H1 (cell line): ENCODE results near the gene ARL5A. TPM values are rescaled to one million over a fixed set of nuclear protein-coding genes. Genes with fewer than 3 reads are reported as not detected.

Experiments
- CTCF ChIA-PET: fragments of 300-600 bp; sonication (Branson Sonifier 250); formaldehyde crosslinking; loops from one replicate; lab custom pipeline; 2021; ENCODE audit not compliant: partially characterized antibody; lab: Charles Lee
- POLR2A ChIA-PET: fragments of 300-600 bp; sonication (Branson Sonifier 250); formaldehyde crosslinking; loops from one replicate; lab custom pipeline; 2021; ENCODE audit warnings: inconsistent platforms; ENCODE audit not compliant: partially characterized antibody; lab: Charles Lee
- DNase-seq, 2 experiments: peaks; one replicate each; pipeline versions ENCODE4 v3.0.0 to v3.0.0-alpha.2; 2010 to 2022; ENCODE audit warnings: low spot score in 2 of 2, low read depth in 1 of 2, mixed read lengths in 1 of 2
- FAIRE-seq: peaks from 2 replicates; lab custom pipeline; 2011; peaks lifted over from hg19 to GRCh38; lab: Jason Lieb, UNC
- H2AFZ ChIP-seq: 2 replicates; pipeline ENCODE4 v1.8.1; 2012; ENCODE audit warnings: low read length, inconsistent platforms
- H2AK5ac ChIP-seq: 2 replicates; pipeline ENCODE4 v1.6.1; 2013; ENCODE audit warnings: low read depth, low read length
- H2BK120ac ChIP-seq: replicated peaks from 2 replicates; pipeline ENCODE3; 2013; ENCODE audit warnings: low read depth, low read length, inconsistent platforms
- H2BK12ac ChIP-seq: 2 replicates; pipeline ENCODE4 v1.6.1; 2013; ENCODE audit warnings: low read depth, low read length
- H2BK15ac ChIP-seq: 2 replicates; pipeline ENCODE4 v1.6.1; 2013; ENCODE audit warnings: low read length
- H2BK20ac ChIP-seq: 2 replicates; pipeline ENCODE4 v1.6.1; 2013; ENCODE audit warnings: low read length
- H2BK5ac ChIP-seq: 2 replicates; pipeline ENCODE4 v1.6.1; 2013; ENCODE audit warnings: low read depth, low read length
- H3K14ac ChIP-seq: 2 replicates; pipeline ENCODE4 v1.6.1; 2013; ENCODE audit warnings: inconsistent platforms; ENCODE audit not compliant: insufficient read length
- H3K18ac ChIP-seq: 2 replicates; pipeline ENCODE4 v1.6.1; 2013; ENCODE audit warnings: low read length; ENCODE audit errors: extremely low read depth
- H3K23ac ChIP-seq: 2 replicates; pipeline ENCODE4 v1.6.1; 2013; ENCODE audit warnings: inconsistent platforms; ENCODE audit not compliant: insufficient read length
- H3K23me2 ChIP-seq: 2 replicates; pipeline ENCODE4 v1.6.1; 2013; ENCODE audit warnings: low read depth, low read length
- H3K27ac ChIP-seq: 2 replicates; pipeline ENCODE4 v1.6.1; 2011; ENCODE audit warnings: low read depth, low read length, inconsistent platforms
- H3K27me3 ChIP-seq, 4 experiments: replicated peaks in 1 of 4; 1 replicate in 1 of 4; 2 replicates in 3 of 4; pipeline versions ENCODE4 v1.6.1 to v1.8.1; 2011 to 2013; ENCODE audit warnings: low read length in 3 of 4, mild to moderate bottlenecking in 3 of 4, inconsistent platforms in 2 of 4, mixed read lengths in 2 of 4, moderate library complexity in 1 of 4; ENCODE audit not compliant: control insufficient read depth in 3 of 4, insufficient read depth in 3 of 4; ENCODE audit errors: extremely low read depth in 1 of 4
- H3K36me3 ChIP-seq, 4 experiments: 2 replicates each; pipeline versions ENCODE4 v1.6.1 to v1.8.1; 2011 to 2013; ENCODE audit warnings: mild to moderate bottlenecking in 4 of 4, low read length in 3 of 4, moderate library complexity in 2 of 4, control low read depth in 1 of 4, inconsistent platforms in 1 of 4; ENCODE audit not compliant: insufficient read depth in 4 of 4, control insufficient read depth in 2 of 4
- H3K4ac ChIP-seq: replicated peaks from 2 replicates; pipeline ENCODE3; 2013; ENCODE audit warnings: low read length, low read depth, mixed read lengths, inconsistent platforms; ENCODE audit not compliant: insufficient read length
- H3K4me1 ChIP-seq, 4 experiments: replicated peaks in 1 of 4; 1 replicate in 1 of 4; 2 replicates in 3 of 4; pipeline versions ENCODE4 v1.6.1 to v1.8.1; 2011 to 2013; ENCODE audit warnings: low read length in 3 of 4, inconsistent platforms in 2 of 4, mixed read lengths in 1 of 4; ENCODE audit not compliant: insufficient read depth in 4 of 4, control insufficient read depth in 3 of 4
- H3K4me2 ChIP-seq, 2 experiments: 2 replicates each; pipeline versions ENCODE4 v1.6.1 to v1.8.1; 2011 to 2013; ENCODE audit warnings: low read depth in 2 of 2, low read length in 2 of 2, control low read depth in 1 of 2, inconsistent platforms in 1 of 2, mild to moderate bottlenecking in 1 of 2; ENCODE audit not compliant: insufficient read depth in 1 of 2
- H3K4me3 ChIP-seq, 4 experiments: fragments of 200-600, 300-600 bp in 1 of 4; sonication (generic), shearing (Covaris generic), sonication (Bioruptor Twin) in 1 of 4; 2 replicates each; pipeline versions ENCODE4 v1.5.1 to v1.8.1; 2011 to 2016; ENCODE audit warnings: low read length in 4 of 4, low read depth in 3 of 4, control low read depth in 2 of 4, inconsistent platforms in 2 of 4, mild to moderate bottlenecking in 2 of 4, mixed read lengths in 1 of 4, moderate library complexity in 1 of 4; ENCODE audit not compliant: insufficient read depth in 2 of 4; ENCODE audit errors: extremely low read depth in 1 of 4
- H3K56ac ChIP-seq: replicated peaks from 2 replicates; pipeline ENCODE3; 2013; ENCODE audit warnings: low read depth, mild to moderate bottlenecking, mixed read lengths, low read length, inconsistent platforms; ENCODE audit not compliant: insufficient read length
- H3K79me1 ChIP-seq: 2 replicates; pipeline ENCODE4 v1.6.1; 2013; ENCODE audit warnings: low read depth, low read length, control low read depth
- H3K79me2 ChIP-seq, 2 experiments: 2 replicates each; pipeline versions ENCODE4 v1.6.1 to v1.8.1; 2012 to 2013; ENCODE audit warnings: low read length in 2 of 2, mild to moderate bottlenecking in 2 of 2, inconsistent platforms in 1 of 2; ENCODE audit not compliant: insufficient read depth in 2 of 2, control insufficient read depth in 1 of 2
- H3K9ac ChIP-seq, 4 experiments: replicated peaks in 1 of 4; 1 replicate in 1 of 4; 2 replicates in 3 of 4; pipeline versions ENCODE4 v1.6.1 to v1.8.1; 2011 to 2013; ENCODE audit warnings: low read depth in 3 of 4, low read length in 3 of 4, control low read depth in 2 of 4, mild to moderate bottlenecking in 2 of 4, moderate library complexity in 2 of 4, inconsistent platforms in 1 of 4; ENCODE audit errors: extremely low read depth in 1 of 4
- H3K9me3 ChIP-seq, 2 experiments: 2 replicates each; pipeline versions ENCODE4 v1.6.1 to v1.8.1; 2012 to 2013; ENCODE audit warnings: mild to moderate bottlenecking in 2 of 2, moderate library complexity in 2 of 2, control low read depth in 1 of 2, inconsistent platforms in 1 of 2, low read depth in 1 of 2, low read length in 1 of 2, mixed read lengths in 1 of 2; ENCODE audit not compliant: insufficient read depth in 2 of 2
- H4K20me1 ChIP-seq, 2 experiments: replicated peaks in 1 of 2; 2 replicates each; pipeline versions ENCODE3 to v1.8.1; 2011 to 2013; ENCODE audit warnings: inconsistent platforms in 2 of 2, low read length in 2 of 2, mild to moderate bottlenecking in 1 of 2; ENCODE audit not compliant: insufficient read depth in 2 of 2, control insufficient read depth in 1 of 2
- H4K5ac ChIP-seq: 2 replicates; pipeline ENCODE4 v1.6.1; 2013; ENCODE audit warnings: low read length, low read depth, mixed read lengths, inconsistent platforms; ENCODE audit not compliant: insufficient read length
- H4K8ac ChIP-seq: 2 replicates; pipeline ENCODE4 v1.8.0; 2013; ENCODE audit warnings: mild to moderate bottlenecking, moderate library complexity, low read length, inconsistent platforms; ENCODE audit not compliant: insufficient read depth; ENCODE audit errors: extremely low read depth
- H4K91ac ChIP-seq: replicated peaks from 2 replicates; pipeline ENCODE3; 2013; ENCODE audit warnings: low read length, mixed read lengths, inconsistent platforms; ENCODE audit not compliant: insufficient read length
- GTF2F1 ChIP-seq: IDR thresholded peaks from 2 replicates; pipeline ENCODE4 v1.6.1; 2012; ENCODE audit warnings: low read depth, low read length, improper control_type of control experiment, borderline replicate concordance
- NANOG ChIP-seq: IDR thresholded peaks from 2 replicates; pipeline ENCODE4 v1.6.1; 2011; ENCODE audit warnings: low read length, low read depth, mild to moderate bottlenecking, inconsistent platforms; ENCODE audit not compliant: insufficient read depth, poor library complexity, severe bottlenecking
- SUZ12 ChIP-seq: fragments of 200-600 bp; sonication (generic); IDR thresholded peaks from 2 replicates; pipeline ENCODE4 v1.6.1; 2012; ENCODE audit warnings: mild to moderate bottlenecking, inconsistent platforms, low read length, moderate library complexity, mixed read lengths
- TEAD4 ChIP-seq: IDR thresholded peaks from 2 replicates; pipeline ENCODE4 v1.6.1; 2012; ENCODE audit warnings: low read depth, low read length, inconsistent platforms, mixed read lengths
- YY1 ChIP-seq: IDR thresholded peaks from 2 replicates; pipeline ENCODE4 v1.6.1; 2011; ENCODE audit warnings: low read depth, mild to moderate bottlenecking, low read length
- WGBS, 2 experiments: shearing (Covaris generic) in 1 of 2; methylation state at CpG; one replicate each; pipeline versions ENCODE4 v1.1.6 to v1.1.7; 2013 to 2015; ENCODE audit warnings: low lambda C conversion rate in 2 of 2, mixed read lengths in 2 of 2, inconsistent platforms in 1 of 2, low coverage in 1 of 2, missing lambda C conversion rate in 1 of 2; ENCODE audit not compliant: insufficient replicate concordance in 2 of 2, insufficient coverage in 1 of 2, insufficient read length in 1 of 2; ENCODE audit errors: extremely low coverage in 1 of 2, missing lambda C conversion rate in 1 of 2; 5-methylcytosine and 5-hydroxymethylcytosine counted together
- polyA plus RNA-seq, 7 experiments: library from polyadenylated mRNA; depleted of rRNA in 3 of 7; stranded (reverse) in 5 of 7; unstranded in 2 of 7; fragments of >200 nt in 5 of 7; fragments of 200-250 nt in 2 of 7; gene quantifications; 1 replicate in 5 of 7; 2 replicates in 1 of 7; 4 replicates in 1 of 7; pipeline versions ENCODE4 v1.2.1 to v1.2.3, GENCODE V29; 2011 to 2013; ENCODE audit warnings: missing spikeins in 2 of 7, mixed read lengths in 2 of 7
- total RNA-seq: library from RNA; stranded (reverse); fragmentation: NEBNext Ultra II Directional; extraction: Animal tissue kit (Norgen Biotek cat#: 25700); gene quantifications from 2 replicates; pipeline ENCODE4 v1.2.1, GENCODE V29; 2021

ARL5A gene
- total and polyA plus RNA-seq, 2 of the 8 experiments (the other 6 are each of a cell fraction or from before 2014, with no cell fraction given): 12.6 to 86.3 TPM

- Histone ChIP-seq H3K4ac (no peak overlapping the region), H2AFZ (no peak overlapping the region), H4K20me1 (no peaks in the 10 kb centered on the region), H2BK12ac (no peak overlapping the region), H2BK5ac (no peak overlapping the region), H4K5ac (no peak overlapping the region), H3K27ac (no peak overlapping the region), H2BK120ac (no peak overlapping the region), H2BK20ac (no peak overlapping the region), H4K91ac (no peak overlapping the region), H3K23me2 (no peaks in the 10 kb centered on the region), H3K14ac (no peak overlapping the region), H3K9ac (no peak overlapping the region), H4K8ac (no peak overlapping the region), H3K18ac (no peak overlapping the region), H2BK15ac (no peak overlapping the region), H3K56ac (no peak overlapping the region), H3K4me1 (no peaks in the 10 kb centered on the region), H3K79me2 (no peaks in the 10 kb centered on the region), H3K79me1 (no peaks in the 10 kb centered on the region; the same call in 1 of the 2 replicates), H3K36me3 (peaks cover 0 to 4% (median 0%) of the 10 kb centered on the region in 4 experiments; a peak in 1 of 8 replicates), H3K4me3 (no peak overlapping the region), H3K23ac (no peak overlapping the region), H3K4me2 (no peak overlapping the region), H3K27me3 (no peaks in the 10 kb centered on the region), H2AK5ac (no peak overlapping the region), H3K9me3 (0 out of 4 replicates have a peak, but pooled peaks cover 0 to 2% of the 10 kb centered on the region in 2 experiments)
- CTCF ChIA-PET: interaction anchor here (1.0 to 2.0 kb wide), 4 partner anchors 12 to 156 kb away, joined by 3 to 10 read pairs (median 5); no protein-coding TSS in a partner anchor
- 90% methylated on average over 4 of the region's 4 CpGs; no CpG with 5 or more reads in 1 of the 2 experiments for WGBS, 2 experiments
- POLR2A ChIA-PET: interaction anchor here (1.6 kb wide), 1 partner anchor 10 kb away, joined by 7 read pairs; no protein-coding TSS in a partner anchor
- DNase-seq (no peak), FAIRE-seq (no peak)
- TF ChIP-seq NANOG (no peak), GTF2F1 (no peak), YY1 (no peak), TEAD4 (no peak), SUZ12 (no peak)
Observed at GRCh38 chr2:151789055-151789834, 39.0 kb downstream of the ARL5A start.
